ENCODE results near the gene CFAP119. TPM values are rescaled to one million over a fixed set of nuclear protein-coding genes. Genes with fewer than 3 reads are reported as not detected.

The CFAP119 gene
- total RNA-seq, 6 experiments from 2014 or later = 4.3 to 7.6 (median 5.1) TPM

DNA sequence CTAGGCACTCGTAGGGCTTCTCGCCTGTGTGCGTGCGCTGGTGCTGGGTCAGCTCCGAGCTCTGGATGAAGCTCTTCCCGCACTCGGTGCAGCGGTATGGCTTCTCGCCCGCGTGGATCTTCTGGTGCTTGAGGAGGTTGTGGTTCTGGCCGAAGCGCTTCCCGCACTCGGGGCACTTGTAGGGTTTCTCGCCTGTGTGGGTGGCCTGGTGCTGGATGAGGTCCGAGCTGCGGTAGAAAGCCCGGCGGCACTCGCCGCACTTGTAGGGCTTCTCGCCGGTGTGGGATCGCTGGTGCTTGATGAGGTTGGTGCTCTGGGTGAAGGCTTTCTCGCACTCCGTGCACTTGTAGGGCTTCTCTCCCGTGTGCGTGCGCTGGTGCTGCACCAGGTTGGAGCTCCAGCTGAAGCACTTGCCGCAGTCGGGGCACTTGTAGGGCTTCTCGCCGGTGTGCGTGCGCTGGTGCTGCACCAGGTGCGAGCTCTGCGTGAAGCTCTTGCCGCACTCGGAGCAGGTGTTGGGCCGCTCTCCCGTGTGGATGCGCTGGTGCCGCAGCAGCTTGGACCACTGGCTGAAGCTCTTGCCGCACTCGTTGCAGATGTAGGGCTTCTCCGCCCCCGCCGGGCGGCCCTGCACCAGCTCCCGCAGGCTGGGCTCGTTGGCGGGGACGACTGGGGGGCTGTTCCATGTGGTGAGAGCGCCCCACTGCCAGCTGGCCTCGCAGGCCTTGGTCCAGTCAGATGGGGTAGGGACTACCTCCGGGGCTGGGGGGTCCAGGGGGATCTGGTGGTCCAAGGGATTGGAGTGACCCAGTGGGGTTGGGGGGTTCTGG, 21.6 kb upstream of the CFAP119 start:
- peaks cover 31% of the 10 kb centered on the region for H3K4me1 Mint-ChIP-seq (ENCODE audit: low read depth)
- DNase-seq = no peak
- no peak overlapping the region for H3K27ac Mint-ChIP-seq
- no peaks in the 10 kb centered on the region for H3K9me3 Mint-ChIP-seq
- TF ChIP-seq, protein P1, sequence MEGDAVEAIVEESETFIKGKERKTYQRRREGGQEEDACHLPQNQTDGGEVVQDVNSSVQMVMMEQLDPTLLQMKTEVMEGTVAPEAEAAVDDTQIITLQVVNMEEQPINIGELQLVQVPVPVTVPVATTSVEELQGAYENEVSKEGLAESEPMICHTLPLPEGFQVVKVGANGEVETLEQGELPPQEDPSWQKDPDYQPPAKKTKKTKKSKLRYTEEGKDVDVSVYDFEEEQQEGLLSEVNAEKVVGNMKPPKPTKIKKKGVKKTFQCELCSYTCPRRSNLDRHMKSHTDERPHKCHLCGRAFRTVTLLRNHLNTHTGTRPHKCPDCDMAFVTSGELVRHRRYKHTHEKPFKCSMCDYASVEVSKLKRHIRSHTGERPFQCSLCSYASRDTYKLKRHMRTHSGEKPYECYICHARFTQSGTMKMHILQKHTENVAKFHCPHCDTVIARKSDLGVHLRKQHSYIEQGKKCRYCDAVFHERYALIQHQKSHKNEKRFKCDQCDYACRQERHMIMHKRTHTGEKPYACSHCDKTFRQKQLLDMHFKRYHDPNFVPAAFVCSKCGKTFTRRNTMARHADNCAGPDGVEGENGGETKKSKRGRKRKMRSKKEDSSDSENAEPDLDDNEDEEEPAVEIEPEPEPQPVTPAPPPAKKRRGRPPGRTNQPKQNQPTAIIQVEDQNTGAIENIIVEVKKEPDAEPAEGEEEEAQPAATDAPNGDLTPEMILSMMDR (IDR thresholded peaks at IDR 0.05) = no peak
- peaks cover 8% of the 10 kb centered on the region; the same call in 1 of the 2 replicates for H3K36me3 Mint-ChIP-seq (ENCODE audit: low read depth)
- H3K27me3 Mint-ChIP-seq (ENCODE audit: insufficient read depth) = peaks cover 3% of the 10 kb centered on the region
- H3K4me3 Mint-ChIP-seq = no peak overlapping the region

DNA sequence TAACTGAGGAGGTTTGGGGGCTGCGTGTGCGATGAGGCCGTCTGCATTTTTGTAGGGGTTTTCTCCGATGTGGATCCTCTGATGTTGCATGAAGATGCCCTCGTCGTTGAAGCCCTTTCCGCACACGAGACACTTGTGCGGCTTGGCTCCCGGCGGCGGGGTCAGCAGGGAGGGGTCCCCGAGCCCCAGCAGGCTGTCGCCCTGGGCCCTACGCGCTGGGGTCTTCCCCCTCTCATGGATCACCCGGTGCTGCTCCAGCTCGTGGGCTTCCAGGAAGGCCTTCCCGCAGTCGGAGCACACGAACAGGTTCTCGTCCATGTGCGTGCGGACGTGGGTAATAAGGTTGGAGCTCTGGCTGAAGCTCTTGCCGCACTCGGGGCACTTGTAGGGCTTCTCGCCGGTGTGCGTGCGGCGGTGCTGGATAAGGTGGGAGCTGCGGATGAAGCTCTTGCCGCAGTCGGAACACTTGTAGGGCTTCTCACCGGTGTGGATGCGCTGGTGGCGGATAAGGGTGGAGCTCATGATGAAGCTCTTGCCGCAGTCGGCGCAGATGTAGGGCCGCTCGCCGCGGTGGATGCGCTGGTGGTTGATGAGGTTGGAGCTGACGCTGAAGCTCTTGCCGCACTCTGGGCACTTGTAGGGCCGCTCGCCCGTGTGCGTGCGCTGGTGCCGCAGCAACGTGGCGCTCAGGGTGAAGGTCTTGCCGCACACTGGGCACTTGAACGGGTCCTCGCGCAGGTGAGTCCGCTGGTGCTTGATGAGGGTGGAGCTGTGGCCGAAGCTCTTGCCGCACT, 20.8 kb upstream of the CFAP119 start:
- TF ChIP-seq, protein P1 (IDR thresholded peaks at IDR 0.05) = no peak
- Mint-ChIP-seq H3K36me3 (ENCODE audit: low read depth) (peaks cover 8% of the 10 kb centered on the region; the same call in 1 of the 2 replicates), H3K4me1 (ENCODE audit: low read depth) (peaks cover 29% of the 10 kb centered on the region), H3K27ac (no peak overlapping the region), H3K4me3 (no peak overlapping the region), H3K9me3 (no peaks in the 10 kb centered on the region), H3K27me3 (ENCODE audit: insufficient read depth) (peaks cover 5% of the 10 kb centered on the region)
- no peak for DNase-seq

DNA sequence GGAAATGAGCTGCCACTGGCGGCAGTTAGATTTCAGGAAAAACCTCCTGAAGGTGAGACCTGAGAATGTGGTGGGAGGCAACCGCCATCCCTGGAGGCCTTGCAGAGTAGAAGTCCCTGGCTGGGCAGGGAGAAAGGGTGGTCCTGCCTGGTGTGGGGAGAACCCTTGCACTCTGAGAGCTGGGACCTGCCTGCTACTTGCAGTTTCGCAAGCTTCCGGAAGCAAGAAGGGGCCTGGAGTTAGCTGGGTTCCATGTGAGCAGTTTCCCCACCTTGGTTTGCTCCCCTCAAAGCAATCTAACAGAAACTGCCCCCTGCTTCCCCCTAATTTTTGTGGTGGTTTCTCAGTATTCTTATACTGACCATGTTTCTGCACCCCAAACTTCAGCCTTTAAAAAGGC, 18.7 kb upstream of the CFAP119 start:
- peaks cover 31% of the 10 kb centered on the region for H3K4me1 Mint-ChIP-seq (ENCODE audit: low read depth)
- peaks cover 12% of the 10 kb centered on the region; the same call in 1 of the 2 replicates for H3K36me3 Mint-ChIP-seq (ENCODE audit: low read depth)
- no peak overlapping the region for H3K27ac Mint-ChIP-seq
- DNase-seq = no peak
- peaks cover 9% of the 10 kb centered on the region for H3K27me3 Mint-ChIP-seq (ENCODE audit: insufficient read depth)
- no peak overlapping the region for H3K4me3 Mint-ChIP-seq
- TF ChIP-seq, protein P1 (IDR thresholded peaks at IDR 0.05) = no peak
- H3K9me3 Mint-ChIP-seq = no peaks in the 10 kb centered on the region

DNA sequence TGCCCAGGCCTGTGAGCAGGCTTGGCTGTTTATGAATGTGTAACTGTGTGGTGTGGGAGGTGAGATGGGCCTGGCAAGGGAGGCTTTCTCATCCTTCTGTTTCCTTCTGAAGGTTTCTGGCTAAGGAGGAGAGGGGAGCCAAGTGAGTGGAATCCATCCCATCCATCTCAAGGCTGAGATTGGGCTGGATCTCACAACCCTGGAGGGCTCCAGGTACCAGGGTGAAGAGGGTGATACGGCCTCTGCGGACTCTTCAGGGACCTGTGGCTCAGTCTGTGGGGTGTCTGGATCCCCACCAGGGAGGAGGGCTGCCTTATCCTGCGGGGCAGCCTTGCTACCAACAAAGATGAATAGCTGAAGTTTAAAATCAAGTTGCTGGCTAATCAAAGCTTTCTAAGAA, 18.2 kb upstream of the CFAP119 start:
- H3K4me3 Mint-ChIP-seq = no peak overlapping the region
- TF ChIP-seq, protein P1 (IDR thresholded peaks at IDR 0.05) = no peak
- peaks cover 13% of the 10 kb centered on the region for H3K27me3 Mint-ChIP-seq (ENCODE audit: insufficient read depth)
- H3K9me3 Mint-ChIP-seq = no peaks in the 10 kb centered on the region
- H3K4me1 Mint-ChIP-seq (ENCODE audit: low read depth) = peaks cover 30% of the 10 kb centered on the region
- no peak for DNase-seq
- no peak overlapping the region for H3K27ac Mint-ChIP-seq
- peaks cover 12% of the 10 kb centered on the region; the same call in 1 of the 2 replicates for H3K36me3 Mint-ChIP-seq (ENCODE audit: low read depth)

DNA sequence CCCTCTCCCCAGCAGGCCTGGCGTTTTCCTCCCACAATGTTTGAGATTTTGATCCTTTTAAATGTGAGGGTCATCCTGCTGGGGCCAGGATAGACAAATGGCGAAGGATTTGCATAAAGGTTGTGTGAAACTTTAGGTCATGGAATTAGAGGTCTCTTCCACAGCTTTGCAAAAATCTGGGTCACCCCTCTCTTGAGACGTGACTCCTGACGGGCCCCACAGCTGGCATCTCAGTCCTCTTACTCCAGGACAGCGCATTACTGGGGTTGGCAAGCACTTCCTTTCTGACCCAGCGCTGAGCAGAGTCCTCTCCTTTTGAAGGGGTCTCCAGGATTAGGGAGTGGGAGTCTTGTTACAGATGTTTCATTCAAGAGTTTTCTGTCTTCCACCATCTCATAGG, 17.7 kb upstream of the CFAP119 start:
- peaks cover 13% of the 10 kb centered on the region for H3K27me3 Mint-ChIP-seq (ENCODE audit: insufficient read depth)
- no peak overlapping the region for H3K4me3 Mint-ChIP-seq
- DNase-seq = no peak
- TF ChIP-seq, protein P1 (IDR thresholded peaks at IDR 0.05) = no peak
- no peaks in the 10 kb centered on the region for H3K9me3 Mint-ChIP-seq
- H3K36me3 Mint-ChIP-seq (ENCODE audit: low read depth) = peaks cover 12% of the 10 kb centered on the region; the same call in 1 of the 2 replicates
- H3K27ac Mint-ChIP-seq = no peak overlapping the region
- H3K4me1 Mint-ChIP-seq (ENCODE audit: low read depth) = peaks cover 31% of the 10 kb centered on the region

Data from HFFc6 (cell line).